Measurements from ENCODE around the gene COLGALT1.
A peak's percentile ranks its signal among the peaks of the same experiment; 100 is the strongest.
"Not testable (repeated sequence)": the region's sequence is repeated elsewhere in the genome, so short reads cannot be mapped to it uniquely, and the experiment has no call there.

Gene COLGALT1
- total RNA-seq, result 42.2 to 68.4 (median 49.9) reads per million in 4 donors

DNA sequence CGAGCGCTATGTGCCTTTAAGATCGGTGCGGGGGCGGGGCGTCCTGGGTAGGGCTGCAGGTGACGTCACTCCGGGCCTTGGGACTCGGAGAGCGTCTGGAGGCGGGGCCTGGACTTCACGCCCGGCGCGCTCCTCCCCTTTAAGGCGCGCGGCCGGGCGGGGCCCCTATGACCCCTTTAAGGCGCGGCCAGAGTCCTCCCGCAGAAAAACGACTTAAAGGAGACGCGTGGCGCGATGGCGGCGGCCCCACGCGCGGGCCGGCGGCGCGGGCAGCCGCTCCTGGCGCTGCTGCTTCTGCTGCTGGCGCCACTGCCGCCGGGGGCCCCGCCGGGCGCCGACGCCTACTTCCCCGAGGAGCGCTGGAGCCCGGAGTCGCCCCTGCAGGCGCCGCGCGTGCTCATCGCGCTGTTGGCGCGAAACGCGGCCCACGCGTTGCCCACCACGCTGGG is at the start of gene COLGALT1:
COLGALT1 (plus strand) TSS at position 170 of the 449 bp plus-strand sequence; CDS start at position 235, 65 bp downstream.
- DNase-seq, result peak; percentile 95 to 98 (median 97)

DNA sequence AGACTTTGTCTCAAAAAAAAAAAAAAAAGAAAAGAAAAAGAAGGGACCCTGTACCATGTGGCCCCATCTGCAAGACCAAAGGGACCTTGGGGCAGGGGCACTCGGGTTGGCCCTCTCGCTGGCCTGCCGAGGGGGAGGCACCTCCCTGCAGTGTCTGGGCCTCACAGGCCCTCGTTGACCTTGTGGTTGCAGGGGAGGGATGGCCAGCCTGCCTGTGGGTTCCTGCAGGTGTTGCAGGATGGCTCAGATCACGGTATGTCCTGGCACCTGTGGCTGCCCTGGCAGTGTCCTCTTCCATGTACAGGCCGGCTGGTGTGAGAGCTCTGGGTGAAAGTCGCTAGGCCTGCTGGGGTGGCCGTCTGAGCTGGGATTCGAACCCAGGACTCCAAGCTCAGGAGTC is 48.7 kb upstream of the COLGALT1 start:
- no peak for DNase-seq

DNA sequence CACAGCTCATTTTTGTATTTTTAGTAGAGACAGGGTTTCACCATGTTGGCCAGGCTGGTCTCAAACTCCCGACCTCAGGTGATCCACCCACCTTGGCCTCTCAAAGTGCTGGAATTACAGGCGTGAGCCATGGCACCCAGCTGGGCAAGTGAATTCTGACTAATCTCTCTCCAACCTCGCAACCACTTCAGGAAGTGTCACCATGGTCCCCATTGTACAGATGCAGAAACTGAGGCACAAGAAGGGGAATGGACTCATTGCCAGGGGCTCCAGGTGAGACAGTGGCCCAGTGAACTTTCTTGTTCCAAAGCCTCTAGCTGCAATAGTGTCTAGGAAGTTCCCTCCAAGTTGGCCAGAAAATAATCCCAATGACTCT is 46.9 kb upstream of the COLGALT1 start:
- DNase-seq, result not testable (repeated sequence)

DNA sequence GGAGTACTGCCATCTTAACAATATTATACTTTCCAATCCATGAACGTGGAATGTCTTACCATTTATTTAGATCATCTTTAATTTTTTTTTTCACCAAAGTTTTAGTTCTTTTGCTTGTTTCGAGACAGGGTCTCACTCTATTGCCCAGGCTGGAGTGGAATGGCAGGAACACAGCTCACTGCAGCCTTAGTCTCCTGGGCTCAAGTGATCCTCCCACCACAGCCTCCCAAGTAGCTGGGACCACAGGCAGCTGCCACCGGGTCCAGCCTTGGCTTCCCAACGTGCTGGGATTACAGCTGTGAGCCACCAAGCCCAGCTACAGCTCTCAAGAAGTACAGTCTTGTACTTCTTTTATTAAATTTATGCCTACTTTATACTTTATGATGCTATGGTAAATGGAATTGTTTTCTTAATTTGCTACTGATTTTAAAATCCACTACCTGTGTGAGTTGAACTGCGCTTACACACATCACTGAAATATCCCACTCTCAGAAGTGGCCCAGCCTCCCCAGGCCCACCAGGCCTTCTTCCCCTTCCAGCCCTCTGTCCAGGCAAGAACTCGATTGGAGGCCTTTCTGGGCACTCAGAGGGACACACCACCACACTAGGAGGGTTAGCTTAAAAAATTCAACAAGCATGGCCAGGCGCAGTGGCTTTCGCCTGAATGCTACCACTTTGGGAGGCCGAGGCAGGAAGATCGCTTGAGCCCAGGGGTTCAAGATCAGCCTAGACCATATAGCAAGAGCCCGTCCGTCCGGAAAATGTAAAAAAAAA is 45.0 kb upstream of the COLGALT1 start:
- DNase-seq, result no peak

DNA sequence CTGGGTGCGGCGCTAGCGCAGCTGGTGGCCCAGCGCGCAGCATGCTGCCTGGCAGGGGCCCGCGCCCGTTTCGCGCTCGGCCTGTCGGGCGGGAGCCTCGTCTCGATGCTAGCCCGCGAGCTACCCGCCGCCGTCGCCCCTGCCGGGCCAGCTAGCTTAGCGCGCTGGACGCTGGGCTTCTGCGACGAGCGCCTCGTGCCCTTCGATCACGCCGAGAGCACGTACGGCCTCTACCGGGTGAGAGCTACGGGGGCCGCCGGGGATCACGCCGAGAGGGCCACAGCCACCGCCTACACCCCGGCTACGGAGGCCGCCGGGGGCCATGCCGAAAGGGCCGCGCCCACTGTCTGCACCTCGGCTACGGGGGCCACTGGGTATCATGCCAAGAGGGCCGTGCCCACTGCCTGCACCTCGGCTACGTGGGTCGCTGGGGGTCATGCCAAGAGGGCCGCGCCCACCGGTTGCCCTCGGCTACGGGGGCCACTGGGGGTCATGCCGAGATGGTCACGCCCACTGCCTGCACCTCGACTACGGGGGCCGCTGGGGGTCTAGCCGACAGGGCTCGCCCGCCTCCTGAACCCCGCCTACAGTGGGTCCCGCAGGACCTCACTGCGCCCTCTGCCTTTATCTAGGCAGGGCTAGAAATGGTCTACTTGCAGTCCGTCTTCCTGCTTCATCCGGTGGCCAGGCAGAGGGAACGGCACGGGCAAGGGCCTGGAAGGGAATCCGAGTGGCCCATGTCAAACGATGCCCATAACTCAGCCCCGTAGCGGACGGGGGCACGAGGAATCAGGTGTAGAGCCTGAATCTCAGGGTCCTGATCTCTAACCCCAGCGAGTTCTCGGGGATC is 43.5 kb upstream of the COLGALT1 start:
- peak; percentile 69 to 91 (median 80) for DNase-seq

DNA sequence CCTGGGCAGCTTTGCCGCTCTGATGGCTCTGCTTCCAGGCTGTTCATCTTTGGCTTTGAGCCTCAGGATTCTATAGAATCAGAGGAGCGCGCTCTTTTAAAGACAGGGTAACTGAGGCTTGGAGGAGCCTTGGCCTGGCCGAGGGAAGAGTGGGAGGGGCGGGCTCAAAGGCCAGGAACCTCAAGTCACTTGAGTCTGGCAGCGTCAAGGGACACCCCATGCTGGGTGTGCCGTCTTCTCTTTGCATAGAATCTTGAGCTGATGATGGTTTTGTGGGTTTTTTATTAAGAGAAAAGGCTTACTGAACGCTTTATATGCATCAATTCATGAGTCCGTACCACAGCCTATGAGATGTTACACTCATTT is 42.9 kb upstream of the COLGALT1 start:
- DNase-seq, result no peak

DNA sequence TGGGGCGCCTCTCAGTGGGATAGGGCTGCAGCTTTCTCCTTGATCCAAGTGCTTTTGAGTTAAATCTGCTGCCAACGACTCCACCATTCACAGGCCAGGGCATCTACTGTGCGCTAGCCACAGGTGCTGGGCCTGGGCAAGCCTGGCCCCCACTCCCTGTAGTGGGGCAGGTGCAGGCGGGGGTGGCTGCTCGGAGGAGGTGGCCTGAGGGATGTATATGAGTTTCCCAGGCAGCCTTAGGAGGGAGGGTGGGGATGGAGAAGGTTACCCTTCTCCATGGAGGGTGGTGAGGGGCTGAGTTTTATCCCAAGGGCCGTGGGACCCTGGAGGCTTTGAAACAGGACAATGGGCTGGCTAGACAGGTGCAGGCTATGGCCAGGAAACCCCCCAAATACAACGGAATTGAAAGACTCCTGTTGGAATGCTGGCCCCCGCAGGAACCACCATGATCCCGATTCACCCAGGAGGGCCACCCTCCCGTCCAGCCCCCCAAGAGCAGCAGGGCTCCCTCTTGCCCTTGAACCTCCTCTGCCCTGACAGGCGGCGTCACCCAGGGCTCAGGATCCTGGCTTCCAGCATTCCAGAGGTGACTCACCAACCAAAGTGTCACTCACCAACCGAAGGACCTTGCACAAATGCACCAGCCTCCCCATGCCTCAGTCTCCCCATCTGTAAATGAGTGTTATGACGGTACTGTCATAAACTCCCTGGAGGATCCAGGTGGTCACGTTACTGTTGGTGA is 39.9 kb upstream of the COLGALT1 start:
- no peak for DNase-seq

DNA sequence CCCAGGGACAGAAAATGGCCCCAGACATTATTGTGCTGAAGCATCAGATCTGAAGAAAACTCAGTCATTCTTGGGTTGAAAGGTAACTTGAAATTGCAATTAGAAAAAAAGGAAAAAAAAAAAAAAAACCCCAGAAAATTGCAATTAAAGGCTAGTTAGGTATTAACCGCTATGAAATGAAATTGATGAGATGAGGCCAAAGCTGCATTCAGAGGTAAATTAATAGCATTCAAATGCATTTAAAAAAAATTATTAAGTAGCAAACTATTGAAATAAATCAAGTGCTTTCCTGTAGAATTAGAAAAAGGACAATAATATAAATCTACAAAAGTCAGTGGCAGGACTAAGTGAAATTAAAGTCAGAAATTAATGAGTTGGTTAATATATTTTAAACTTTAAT is 37.6 kb upstream of the COLGALT1 start:
- DNase-seq, result no peak

DNA sequence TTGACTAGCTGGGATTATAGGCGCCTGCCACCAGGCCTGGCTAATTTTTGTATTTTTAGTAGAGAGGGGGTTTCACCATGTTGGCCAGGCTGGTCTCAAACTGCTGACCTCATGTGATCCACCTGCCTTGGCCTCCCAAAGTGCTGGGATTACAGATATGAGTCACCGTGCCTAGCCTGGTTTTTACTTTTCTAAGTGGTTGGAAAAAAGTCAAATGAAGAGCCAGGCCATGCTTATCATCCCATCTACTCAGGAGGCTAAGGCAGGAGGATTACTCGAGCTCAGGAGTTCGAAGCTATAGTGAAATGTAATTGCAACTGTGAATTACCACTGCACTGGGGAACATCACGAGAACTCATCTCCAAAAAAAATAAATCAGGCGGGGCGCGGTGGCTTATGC is 36.8 kb upstream of the COLGALT1 start:
- DNase-seq, result not testable (repeated sequence)

DNA sequence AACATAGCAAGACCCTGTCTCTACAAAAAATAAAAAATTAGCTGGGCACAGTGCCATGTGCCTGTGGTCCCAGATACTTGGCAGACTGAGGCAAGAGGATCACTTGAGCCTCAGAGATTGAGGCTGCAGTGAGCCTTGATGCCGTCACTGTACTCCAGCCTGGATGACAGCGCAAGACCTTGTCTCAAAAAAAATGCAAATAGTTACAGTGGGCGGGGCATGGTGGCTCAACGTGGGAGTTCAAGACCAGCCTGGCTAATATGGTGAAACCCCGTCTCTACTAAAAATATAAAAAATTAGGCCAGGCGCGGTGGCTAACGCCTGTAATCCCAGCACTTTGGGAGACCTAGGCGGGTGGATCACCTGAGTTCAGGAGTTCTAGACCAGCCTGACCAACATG is 35.5 kb upstream of the COLGALT1 start:
- DNase-seq, result no peak

DNA sequence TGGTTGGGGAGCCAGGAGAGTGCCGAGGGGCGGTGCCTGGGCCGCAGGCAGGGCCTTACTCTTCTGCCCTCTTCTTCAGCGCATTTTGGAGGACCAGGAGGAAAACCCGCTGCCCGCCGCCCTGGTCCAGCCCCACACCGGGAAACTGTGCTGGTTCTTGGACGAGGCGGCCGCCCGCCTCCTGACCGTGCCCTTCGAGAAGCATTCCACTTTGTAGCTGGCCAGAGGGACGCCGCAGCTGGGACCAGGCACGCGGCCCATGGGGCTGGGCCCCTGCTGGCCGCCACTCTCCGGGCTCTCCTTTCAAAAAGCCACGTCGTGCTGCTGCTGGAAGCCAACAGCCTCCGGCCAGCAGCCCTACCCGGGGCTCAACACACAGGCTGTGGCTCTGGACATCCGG is 34.6 kb upstream of the COLGALT1 start:
- DNase-seq, result no peak

DNA sequence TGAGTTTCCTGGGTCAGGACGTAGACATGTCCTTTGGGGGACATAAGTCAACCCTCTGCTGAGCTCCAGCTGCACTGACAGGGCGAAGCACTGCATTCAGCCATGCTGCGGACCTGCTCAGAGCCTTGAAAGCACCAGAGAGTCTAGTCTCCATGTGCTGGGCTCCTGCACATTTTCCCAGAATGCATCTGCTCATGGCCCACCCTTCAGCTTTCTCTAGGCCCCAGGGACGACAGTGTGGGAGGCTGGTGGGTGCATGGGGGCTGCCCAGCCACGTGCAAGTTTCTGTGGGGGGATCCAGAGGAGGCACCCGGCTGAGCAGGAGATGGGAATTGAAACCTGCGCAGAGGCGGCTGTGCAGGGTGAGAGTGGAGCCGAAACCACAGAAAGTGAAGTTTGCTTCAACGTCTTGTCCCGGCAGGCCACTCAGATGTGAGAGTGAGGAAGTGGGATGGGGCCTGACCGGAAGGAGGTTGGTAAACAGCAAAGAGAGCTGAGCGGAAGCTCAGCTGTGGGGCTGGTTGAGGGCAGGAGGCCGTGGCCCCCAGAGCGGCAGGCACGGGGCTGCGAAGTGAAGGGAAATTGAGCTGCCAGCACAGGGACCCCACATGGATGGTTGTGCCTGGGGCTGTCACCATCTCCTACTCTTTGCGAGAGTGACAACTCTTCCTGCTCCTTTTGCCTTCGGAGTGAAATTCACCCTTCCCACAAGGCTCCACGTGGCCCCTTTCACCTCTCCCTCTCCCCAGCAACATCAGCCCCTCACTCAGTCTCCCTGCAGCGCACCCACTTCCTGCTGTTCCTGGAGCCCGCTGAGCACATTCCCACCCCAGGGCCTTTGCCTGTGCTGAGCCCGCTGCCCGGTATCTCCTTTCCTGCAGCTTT is 32.2 kb upstream of the COLGALT1 start:
- DNase-seq, result peak in 1 of 5 donors; percentile 82

DNA sequence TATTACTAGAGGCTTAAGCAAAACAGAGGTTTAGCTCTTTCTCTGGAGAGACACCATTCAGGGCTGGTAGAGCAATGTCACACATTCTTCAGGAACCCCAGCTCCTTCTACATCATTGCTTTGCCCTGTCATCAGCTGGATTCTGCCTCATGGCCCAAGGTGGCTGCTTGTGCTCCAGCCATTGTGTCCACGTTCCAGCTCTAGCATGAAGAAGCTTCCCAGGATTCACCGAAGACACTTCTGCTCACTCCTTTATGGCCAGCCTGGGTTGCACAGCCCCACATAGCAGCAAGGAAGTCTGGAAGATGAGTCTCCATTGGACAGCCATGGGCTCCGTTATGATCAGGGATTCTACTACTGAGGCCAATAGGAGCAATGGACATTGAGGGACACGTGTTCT is 30.8 kb upstream of the COLGALT1 start:
- DNase-seq, result no peak

DNA sequence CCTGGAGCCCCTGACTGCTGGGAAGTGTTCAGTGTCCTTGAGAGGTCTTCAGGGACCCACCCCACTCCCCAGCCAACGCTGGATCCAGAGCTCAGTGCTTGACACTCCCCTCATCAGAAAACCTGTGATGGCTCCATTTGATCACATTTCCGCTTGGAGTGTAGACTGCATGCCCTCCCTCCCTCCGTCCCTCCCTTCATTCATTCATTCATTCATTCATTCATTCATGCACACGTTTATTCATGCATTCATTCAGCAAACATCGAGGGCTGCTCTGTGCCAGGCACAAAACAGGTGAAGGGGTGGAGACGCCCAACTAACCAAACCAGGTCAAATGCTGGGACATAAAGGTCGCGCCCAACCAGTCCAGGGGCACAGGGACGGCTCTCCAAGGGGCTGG is 30.3 kb upstream of the COLGALT1 start:
- no peak for DNase-seq

DNA sequence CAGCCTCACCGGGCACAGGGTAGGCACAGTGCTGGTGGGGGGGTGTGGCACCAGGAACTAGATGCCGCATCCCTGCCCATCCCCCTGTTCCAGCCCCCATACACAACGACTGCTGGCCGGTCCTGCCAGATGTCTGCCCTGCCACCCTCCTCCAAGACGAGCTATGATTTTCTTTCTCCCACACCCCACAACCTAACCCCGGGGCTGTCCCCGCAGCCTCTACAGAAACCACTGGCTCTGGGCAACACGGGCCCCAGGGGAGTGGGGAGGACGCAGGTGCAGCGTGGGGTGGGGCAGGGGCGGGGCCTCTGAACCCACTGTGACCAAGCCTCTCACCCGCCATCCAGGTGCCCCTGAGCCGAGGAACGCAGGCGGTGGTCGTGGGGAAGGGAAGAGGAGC is 28.5 kb upstream of the COLGALT1 start:
- no peak for DNase-seq

DNA sequence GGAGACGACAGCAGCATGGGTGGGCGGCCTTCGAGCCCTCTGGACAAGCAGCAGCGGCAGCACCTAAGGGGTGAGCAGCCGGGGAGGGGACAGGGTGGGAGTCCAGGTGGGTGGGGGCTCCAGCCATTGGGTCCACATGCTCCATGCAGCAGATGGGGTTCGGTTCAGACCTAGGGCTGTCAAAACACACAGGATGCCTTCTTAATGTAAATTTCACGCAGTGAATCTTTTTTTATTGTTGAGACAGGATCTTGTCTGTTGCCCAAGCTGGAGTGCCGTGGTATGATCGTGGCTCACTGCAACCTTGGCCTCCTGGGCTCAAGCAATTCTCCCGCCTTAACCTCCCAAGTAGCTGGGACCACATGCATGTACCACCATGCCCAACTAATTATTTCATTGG is 28.1 kb upstream of the COLGALT1 start:
- DNase-seq, result no peak

DNA sequence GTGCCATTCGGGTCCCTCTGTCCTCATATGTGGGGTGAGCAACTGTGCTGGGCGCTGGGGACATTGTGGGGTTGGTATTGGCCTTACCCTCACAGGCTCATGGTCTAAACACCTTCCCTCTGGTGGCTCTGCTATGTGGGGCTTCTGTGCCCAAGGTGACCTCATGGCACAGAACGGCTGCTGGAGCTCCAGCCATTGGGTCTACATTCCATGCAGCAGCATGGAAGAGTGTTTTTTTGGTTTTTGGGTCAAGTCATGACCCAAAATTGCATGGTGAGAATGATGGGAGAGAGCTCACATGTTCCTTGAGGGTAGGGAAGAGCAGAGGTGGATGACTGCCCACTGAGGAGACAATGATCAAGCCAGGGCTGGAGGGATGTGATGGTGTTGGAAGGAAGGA is 26.8 kb upstream of the COLGALT1 start:
- no peak for DNase-seq

DNA sequence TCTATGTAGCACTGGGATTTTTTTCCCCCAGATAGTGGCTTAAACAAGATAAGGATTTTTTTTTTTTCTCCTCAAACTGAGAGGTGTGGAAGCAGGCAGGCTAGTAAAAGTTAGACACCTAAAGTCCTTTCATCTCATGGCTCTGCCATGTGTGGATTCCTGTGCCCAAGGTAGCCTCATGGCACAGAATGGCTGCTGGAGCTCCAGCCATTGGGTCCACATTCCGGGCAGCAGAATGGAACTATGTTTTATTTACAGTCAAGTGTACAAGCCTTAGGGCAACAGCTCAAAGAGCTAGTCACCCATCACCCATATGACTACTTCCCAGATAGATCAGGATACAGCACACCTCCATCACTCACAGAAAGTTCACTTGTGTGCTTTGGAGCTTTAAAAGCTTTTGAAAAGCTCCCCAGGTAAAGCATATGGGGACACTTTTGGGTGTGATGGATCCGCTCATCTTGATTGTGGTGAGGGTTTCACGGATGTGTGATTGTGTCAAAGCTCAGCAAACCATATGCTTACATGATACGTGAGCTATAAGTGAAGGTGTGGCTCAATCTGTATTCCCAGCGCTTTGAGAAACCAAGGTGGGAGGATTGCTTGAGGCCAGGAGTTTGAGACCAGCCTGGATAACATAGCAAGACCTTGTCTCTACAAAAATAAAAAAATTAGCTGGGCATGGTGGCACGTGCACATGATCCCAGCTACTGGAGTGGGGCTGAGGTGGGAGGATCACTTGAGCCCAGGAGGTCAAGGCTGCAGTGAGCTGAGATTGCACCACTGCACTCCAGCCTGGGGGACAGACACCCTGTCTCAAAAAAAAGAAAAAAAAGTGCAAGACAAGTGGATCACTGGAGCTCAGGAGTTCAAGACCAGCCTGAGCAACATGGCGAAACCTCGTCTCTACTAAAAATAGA is 25.9 kb upstream of the COLGALT1 start:
- no peak for DNase-seq

DNA sequence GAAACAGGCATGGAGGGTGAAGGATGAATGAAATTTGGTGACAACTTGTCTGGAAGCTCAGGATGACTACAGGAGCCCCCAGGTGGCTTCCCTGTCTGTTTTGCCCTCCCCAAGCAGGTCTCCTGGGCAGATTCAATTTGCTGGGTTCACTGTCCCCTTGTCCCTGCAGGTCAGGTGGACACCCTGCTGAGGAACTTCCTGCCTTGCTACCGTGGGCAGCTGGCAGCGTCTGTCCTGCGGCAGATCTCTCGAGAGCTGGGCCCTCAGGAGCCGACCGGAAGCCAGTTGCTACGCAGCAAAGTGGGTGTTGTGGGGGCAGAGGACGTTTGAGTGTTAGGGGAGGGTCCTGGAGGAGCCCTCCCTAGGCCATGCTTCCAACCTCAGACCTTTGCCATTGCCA is 24.9 kb upstream of the COLGALT1 start:
- DNase-seq, result no peak

DNA sequence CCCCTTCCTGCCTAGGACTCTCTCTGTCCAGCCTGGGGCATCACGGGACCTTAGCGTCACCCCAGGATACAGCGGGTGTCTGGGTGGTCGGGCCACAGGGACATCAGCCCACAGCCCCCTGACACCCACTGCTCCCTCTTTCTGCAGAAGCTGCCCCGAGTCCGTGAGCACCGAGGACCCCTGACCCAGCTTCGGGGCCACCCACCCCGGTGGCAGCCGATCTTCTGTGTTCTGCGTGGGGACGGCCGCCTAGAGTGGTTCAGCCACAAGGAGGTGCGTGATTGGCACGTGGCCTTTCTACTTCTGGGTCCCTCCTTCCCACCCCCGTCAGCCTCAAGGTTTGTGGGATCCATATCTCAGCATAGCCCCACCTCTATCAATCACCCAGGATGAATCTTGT is 23.3 kb upstream of the COLGALT1 start:
- DNase-seq, result no peak

DNA sequence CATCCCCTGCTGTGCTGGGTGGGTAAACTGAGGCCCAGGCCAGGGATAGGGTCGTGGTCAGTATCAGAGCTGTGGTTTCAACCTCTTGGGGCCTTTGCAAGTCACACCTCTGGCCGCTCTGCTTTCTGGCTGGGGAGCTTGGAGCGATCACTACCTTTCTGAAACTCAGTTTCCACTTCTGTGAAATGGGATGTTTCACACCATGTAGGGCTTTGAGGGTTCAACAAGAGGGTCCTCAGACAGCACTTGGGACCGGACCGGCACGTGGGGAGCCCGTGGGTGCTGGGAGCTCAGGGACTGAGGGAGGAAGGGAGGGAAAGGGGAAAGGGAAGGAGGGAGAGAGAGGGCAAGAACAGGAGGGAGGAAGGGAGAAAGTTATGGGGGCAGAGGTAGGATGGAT is 22.9 kb upstream of the COLGALT1 start:
- no peak for DNase-seq
